ENCODE measurements around the gene DRC7. TPM values are rescaled to one million over a fixed set of nuclear protein-coding genes. Genes with fewer than 3 reads are reported as not detected.
A peak's percentile ranks its signal among the peaks of the same experiment; 100 is the strongest.

DRC7 gene
- total and polyA plus RNA-seq, 9 of the 15 experiments (the other 6 are each of a cell fraction or from before 2014, with no cell fraction given): 0.04 to 0.33 (median 0.12) TPM; not detected in 3

- TF ChIP-seq ATF3 (IDR thresholded peaks at IDR 0.05) (no peak), ATF3 (CRISPR knock-in tag; conservative IDR thresholded peaks at IDR 0.05) (no peak), ZNF740 (CRISPR knock-in tag; IDR thresholded peaks at IDR 0.05) (peak; percentile 90), ZNF740 (tag; IDR thresholded peaks at IDR 0.05) (no peak), FOXA3 (CRISPR knock-in tag; conservative IDR thresholded peaks at IDR 0.05 in 1 of 2, IDR thresholded peaks at IDR 0.05 in 1 of 2) (peak in 1 of 2 experiments; percentile 43; a peak in 1 of 4 replicates), ZBTB9 (CRISPR knock-in tag; IDR thresholded peaks at IDR 0.05) (no peak), SIN3B (IDR thresholded peaks at IDR 0.05; ENCODE audit: low read depth) (no peak), DPF2 (IDR thresholded peaks at IDR 0.05) (no peak), ZNF395 (CRISPR knock-in tag; IDR thresholded peaks at IDR 0.05) (no peak), CREB5 (CRISPR knock-in tag; IDR thresholded peaks at IDR 0.05) (no peak), ADNP (tag; IDR thresholded peaks at IDR 0.05) (no peak), GABPB1 (CRISPR knock-in tag; IDR thresholded peaks at IDR 0.05) (0 out of 2 replicates have a peak, but pooled peaks have one; percentile 3)
Observed at GRCh38 chr16:57765160-57765728, 70.6 kb downstream of the DRC7 start (continued).
